Stomach (tissue), 19 donors: ENCODE measurements around the gene ALDH18A1. TPM values are rescaled to one million over a fixed set of nuclear protein-coding genes. Genes with fewer than 3 reads are reported as not detected.

Experiments used
- DNase-seq, 2 donors: peaks; one replicate each; pipeline versions ENCODE4 v3.0.0 to v3.0.0-alpha.2; 2013 to 2019
- H3K27ac ChIP-seq, 5 donors: fragments of 200-600 bp in 4 of 5; sonication (generic) in 4 of 5; one replicate each; pipeline ENCODE4 v1.5.1; 2013 to 2019; ENCODE audit warnings: mild to moderate bottlenecking in 1 of 5, moderate library complexity in 1 of 5
- H3K27me3 ChIP-seq, 3 donors: fragments of 200-600 bp; sonication (generic); one replicate each; pipeline ENCODE4 v1.5.1; 2017 to 2019; ENCODE audit warnings: mixed run types in 1 of 3
- H3K36me3 ChIP-seq, 4 donors: fragments of 200-600 bp; sonication (generic); 1 replicate in 3 of 4; 2 replicates in 1 of 4; pipeline ENCODE4 v1.5.1; 2016 to 2019
- H3K4me1 ChIP-seq, 4 donors: fragments of 200-600 bp; sonication (generic); one replicate each; pipeline ENCODE4 v1.5.1; 2016 to 2019
- H3K4me3 ChIP-seq, 4 donors: fragments of 200-600 bp; sonication (generic) in 3 of 4; one replicate each; pipeline ENCODE4 v1.5.1; 2016 to 2019; ENCODE audit warnings: mild to moderate bottlenecking in 1 of 4
- H3K9me3 ChIP-seq, 4 donors: fragments of 200-600 bp; sonication (generic); one replicate each; pipeline ENCODE4 v1.5.1; 2016 to 2019
- CTCF ChIP-seq, 7 experiments: fragments of 450-650 bp in 4 of 7; fragments of 200-600 bp in 3 of 7; sonication (generic) in 3 of 7; IDR thresholded peaks; one replicate each; pipeline ENCODE4 v1.5.1; 2016 to 2019; ENCODE audit warnings: antibody characterized with exemption in 7 of 7, control low read depth in 2 of 7, mild to moderate bottlenecking in 1 of 7
- EP300 ChIP-seq: sonication (generic); formaldehyde crosslinking; IDR thresholded peaks from one replicate; pipeline ENCODE4 v1.6.1; 2017; ENCODE audit warnings: antibody characterized with exemption
- POLR2A ChIP-seq, 4 donors: fragments of 450-650 bp; IDR thresholded peaks; one replicate each; pipeline ENCODE4 v1.6.1; 2016; ENCODE audit warnings: antibody characterized with exemption in 4 of 4, control low read depth in 2 of 4, mild to moderate bottlenecking in 1 of 4, moderate library complexity in 1 of 4
- POLR2AphosphoS5 ChIP-seq, 3 donors: sonication (generic); formaldehyde crosslinking; IDR thresholded peaks; one replicate each; pipeline ENCODE4 v1.6.1; 2016; ENCODE audit warnings: antibody characterized with exemption in 3 of 3
- WGBS, 5 donors: extraction: QIAGEN DNeasy Blood & Tissue Kit in 3 of 5; methylation state at CpG; one replicate each; pipeline versions ENCODE4 v1.1.5 to v1.1.7; 2013 to 2018; 5-methylcytosine and 5-hydroxymethylcytosine counted together
- intact Hi-C: fragments of 100-400 bp; cut with DNase I; formaldehyde crosslinking; loops from one replicate; pipeline ENCODE4 v1.15.1; 2023; ENCODE audit warnings: low total_unique reads
- long read RNA-seq, 10 donors: transcript quantifications; one replicate each; lab custom pipeline, GENCODE V29; 2026
- polyA plus RNA-seq, 3 donors: library from polyadenylated mRNA; stranded (reverse); fragments of 200-250 nt; gene quantifications; one replicate each; pipeline ENCODE4 v1.2.3, GENCODE V29; 2013
- total RNA-seq, 5 donors: library from RNA; depleted of rRNA; stranded (reverse); fragments of >200 nt; gene quantifications; one replicate each; pipeline versions ENCODE4 v1.1.0 to v1.2.3, GENCODE V29; 2014 to 2016
- donor health status: healthy with polysubstance abuse.
- donor health status: Bipolar disorder and iron deficiency.
- donor health status: healthy.

ALDH18A1 gene
- total RNA-seq (10 to 100 TPM; 26.8 to 87.6 (median 33.9) TPM), polyA plus RNA-seq (10 to 100 TPM; 11.3 to 19.2 (median 16.6) TPM)
- long read RNA-seq, donor 1, partial matches to known transcripts = 0 of 2 reads
- long read RNA-seq, donor 1, other reads (novel, unspliced or antisense) = 0 of 2 reads
- long read RNA-seq, donor 2, partial matches to known transcripts = 0 of 3 reads
- long read RNA-seq, donor 2, other reads (novel, unspliced or antisense) = 0 of 3 reads
- long read RNA-seq, donor 3, partial matches to known transcripts = 5 of 9 reads
- long read RNA-seq, donor 3, other reads (novel, unspliced or antisense) = 0 of 9 reads
- long read RNA-seq, donor 4, partial matches to known transcripts = 0 of 2 reads
- long read RNA-seq, donor 4, other reads (novel, unspliced or antisense) = 0 of 2 reads
- long read RNA-seq, donor 5, partial matches to known transcripts = 0 of 4 reads
- long read RNA-seq, donor 5, other reads (novel, unspliced or antisense) = 0 of 4 reads
- long read RNA-seq, donor 6, transcript ALDH18A1-202 (18 exons, 3,359 nt) = major isoform, 10 of 37 reads
- long read RNA-seq, donor 6, partial matches to known transcripts = 25 of 37 reads
- long read RNA-seq, donor 6, other reads (novel, unspliced or antisense) = 0 of 37 reads
- long read RNA-seq, donor 7, partial matches to known transcripts = 20 of 24 reads
- long read RNA-seq, donor 7, other reads (novel, unspliced or antisense) = 0 of 24 reads
- long read RNA-seq, donor 8, transcript ALDH18A1-202 (18 exons, 3,359 nt) = major isoform, 5 of 11 reads
- long read RNA-seq, donor 8, partial matches to known transcripts = 5 of 11 reads
- long read RNA-seq, donor 8, other reads (novel, unspliced or antisense) = 0 of 11 reads
- long read RNA-seq, donor 9, partial matches to known transcripts = 33 of 34 reads
- long read RNA-seq, donor 9, other reads (novel, unspliced or antisense) = 0 of 34 reads
- long read RNA-seq, donor 10, partial matches to known transcripts = 10 of 17 reads
- long read RNA-seq, donor 10, other reads (novel, unspliced or antisense) = 0 of 17 reads

- no peaks in the 10 kb centered on the region for H3K27me3 ChIP-seq
- peaks cover 10 to 18% (median 16%) of the 10 kb centered on the region in 4 donors for H3K36me3 ChIP-seq
- 0 to 1% (median 0%) methylated on average over 38 to 83 of the region's 83 CpGs for WGBS, 5 donors
- TF ChIP-seq POLR2A (IDR thresholded peaks at IDR 0.05) = no peak
- peak in 2 of 3 donors; percentile 55 to 77 for TF ChIP-seq POLR2AphosphoS5 (IDR thresholded peaks at IDR 0.05)
- peak within 1 kb of the TSS; percentile 76 to 87 (median 84) for H3K27ac ChIP-seq
- H3K4me1 ChIP-seq = peaks cover 0 to 36% (median 27%) of the 10 kb centered on the region in 4 donors
- peak within 1 kb of the TSS; percentile 75 to 95 (median 78) for H3K4me3 ChIP-seq
- DNase-seq = peak; percentile 95 to 98
- intact Hi-C loops = no loop called here
- H3K9me3 ChIP-seq = peaks cover 0 to 2% (median 0%) of the 10 kb centered on the region in 4 donors
These were observed at the start of gene ALDH18A1 for GRCh38 chr10:95656291-95657164. TSS of gene ALDH18A1 (minus strand) at chr10:95656711. CDS start at chr10:95653377, 3,334 bp downstream.

- no peak for TF ChIP-seq POLR2A (IDR thresholded peaks at IDR 0.05)
- TF ChIP-seq CTCF (IDR thresholded peaks at IDR 0.05) = no peak
- no peak for TF ChIP-seq POLR2AphosphoS5 (IDR thresholded peaks at IDR 0.05)
- TF ChIP-seq EP300 = no peak
- H3K27me3 ChIP-seq = no peaks in the 10 kb centered on the region
- H3K36me3 ChIP-seq = no peaks in the 10 kb centered on the region
- DNase-seq = no peak
- H3K4me3 ChIP-seq = no peak overlapping the region
- H3K9me3 ChIP-seq = no peaks in the 10 kb centered on the region
- 46 to 50% (median 50%) methylated on average over 2 of the region's 2 CpGs for WGBS, 5 donors
- intact Hi-C loops = no loop called here
- H3K4me1 ChIP-seq = peaks cover 0 to 6% (median 3%) of the 10 kb centered on the region in 4 donors
- no peak overlapping the region for H3K27ac ChIP-seq
These were observed 41.9 kb upstream of the ALDH18A1 start for GRCh38 chr10:95698415-95698814.

GRCh38 chr10:95697429-95697828 lies 40.9 kb upstream of the ALDH18A1 start:
- TF ChIP-seq CTCF (IDR thresholded peaks at IDR 0.05) (no peak), POLR2AphosphoS5 (IDR thresholded peaks at IDR 0.05) (no peak), POLR2A (IDR thresholded peaks at IDR 0.05) (no peak), EP300 (no peak)
- Histone ChIP-seq H3K27me3 (no peaks in the 10 kb centered on the region), H3K27ac (peak overlapping the region in 2 of 5 donors; percentile 20 to 51), H3K9me3 (no peaks in the 10 kb centered on the region), H3K4me3 (no peak overlapping the region), H3K4me1 (peaks cover 7 to 15% (median 12%) of the 10 kb centered on the region in 4 donors), H3K36me3 (no peaks in the 10 kb centered on the region)
- 61 to 77% (median 74%) methylated on average over 3 of the region's 3 CpGs for WGBS, 5 donors
- DNase-seq = peak in 1 of 2 donors; percentile 26
- intact Hi-C loops = no loop called here

- no peaks in the 10 kb centered on the region for H3K27me3 ChIP-seq
- intact Hi-C loops = loop anchor here (5.0 kb wide), 1 partner anchor 148 kb away; no protein-coding TSS in a partner anchor
- peaks cover 7 to 34% (median 28%) of the 10 kb centered on the region in 4 donors for H3K4me1 ChIP-seq
- TF ChIP-seq POLR2A (IDR thresholded peaks at IDR 0.05) (no peak), POLR2AphosphoS5 (IDR thresholded peaks at IDR 0.05) (no peak), EP300 (no peak), CTCF (IDR thresholded peaks at IDR 0.05) (no peak)
- no peak overlapping the region for H3K27ac ChIP-seq
- DNase-seq = no peak
- WGBS, 5 donors = 94 to 96% (median 96%) methylated on average over 18 of the region's 18 CpGs
- H3K9me3 ChIP-seq = no peaks in the 10 kb centered on the region
- H3K36me3 ChIP-seq = peaks cover 6 to 25% (median 14%) of the 10 kb centered on the region in 4 donors
- H3K4me3 ChIP-seq = no peak overlapping the region
These were observed 38.2 kb upstream of the ALDH18A1 start for GRCh38 chr10:95694665-95695064.
